DOHH2 (cell line): ENCODE data around the gene POLR3K.

Experiments
- EZH2phosphoT487 ChIP-seq: fragments of 200-600 bp; sonication (generic); IDR thresholded peaks from 2 replicates; pipeline ENCODE4 v1.6.1; 2017; ENCODE audit warnings: borderline replicate concordance, mild to moderate bottlenecking, antibody characterized with exemption, low read length, moderate library complexity, mixed read lengths
- TF ChIP-seq, protein P1 (sequence below): fragments of 200-600 bp; sonication (generic); IDR thresholded peaks from one replicate; pipeline ENCODE4 v1.5.1; 2014; ENCODE audit warnings: antibody characterized with exemption, mild to moderate bottlenecking, low read depth, low read length; ENCODE audit not compliant: poor library complexity, severe bottlenecking

DNA sequence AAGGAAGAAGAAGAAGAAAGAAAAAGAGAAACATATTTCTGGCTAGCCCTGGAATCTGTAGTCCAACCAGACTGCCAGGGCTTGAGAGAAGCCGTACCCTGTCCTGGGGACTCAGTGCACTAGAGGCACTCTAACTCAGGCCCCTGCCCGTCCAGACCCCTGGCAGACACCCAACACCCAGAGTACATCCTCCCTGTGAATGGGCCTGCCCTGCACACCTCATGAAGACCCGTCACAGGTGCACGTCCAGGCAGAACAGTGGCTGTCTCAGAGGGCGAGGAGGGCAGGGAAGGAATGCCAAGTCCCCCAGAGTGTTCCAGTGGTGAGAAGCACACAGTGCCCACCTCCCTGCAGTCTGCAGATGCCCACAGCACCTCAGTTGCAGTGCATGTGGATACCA, 47.6 kb upstream of the POLR3K start:
- TF ChIP-seq, protein P1, sequence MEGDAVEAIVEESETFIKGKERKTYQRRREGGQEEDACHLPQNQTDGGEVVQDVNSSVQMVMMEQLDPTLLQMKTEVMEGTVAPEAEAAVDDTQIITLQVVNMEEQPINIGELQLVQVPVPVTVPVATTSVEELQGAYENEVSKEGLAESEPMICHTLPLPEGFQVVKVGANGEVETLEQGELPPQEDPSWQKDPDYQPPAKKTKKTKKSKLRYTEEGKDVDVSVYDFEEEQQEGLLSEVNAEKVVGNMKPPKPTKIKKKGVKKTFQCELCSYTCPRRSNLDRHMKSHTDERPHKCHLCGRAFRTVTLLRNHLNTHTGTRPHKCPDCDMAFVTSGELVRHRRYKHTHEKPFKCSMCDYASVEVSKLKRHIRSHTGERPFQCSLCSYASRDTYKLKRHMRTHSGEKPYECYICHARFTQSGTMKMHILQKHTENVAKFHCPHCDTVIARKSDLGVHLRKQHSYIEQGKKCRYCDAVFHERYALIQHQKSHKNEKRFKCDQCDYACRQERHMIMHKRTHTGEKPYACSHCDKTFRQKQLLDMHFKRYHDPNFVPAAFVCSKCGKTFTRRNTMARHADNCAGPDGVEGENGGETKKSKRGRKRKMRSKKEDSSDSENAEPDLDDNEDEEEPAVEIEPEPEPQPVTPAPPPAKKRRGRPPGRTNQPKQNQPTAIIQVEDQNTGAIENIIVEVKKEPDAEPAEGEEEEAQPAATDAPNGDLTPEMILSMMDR: no peak
- no peak for TF ChIP-seq EZH2phosphoT487
